HepG2 (cell line): ENCODE data around the gene CALR. TPM values are rescaled to one million over a fixed set of nuclear protein-coding genes. Genes with fewer than 3 reads are reported as not detected.

Source experiments
- ARNTL ChIP-seq: sonication (generic); formaldehyde crosslinking; IDR thresholded peaks from 2 replicates; pipeline ENCODE4 v1.4.0; 2020; ENCODE audit warnings: mild to moderate bottlenecking, missing genetic modification reagents
- IRX3 ChIP-seq: sonication (generic); formaldehyde crosslinking; IDR thresholded peaks from 2 replicates; pipeline ENCODE4 v1.8.1; 2023; ENCODE audit warnings: mild to moderate bottlenecking, low read depth, missing genetic modification reagents, borderline replicate concordance
- RAD21 ChIP-seq: fragments of 450-650 bp; formaldehyde crosslinking; IDR thresholded peaks from 2 replicates; pipeline ENCODE4 v1.5.0; 2020; ENCODE audit warnings: mild to moderate bottlenecking
- SNAPC2 ChIP-seq: sonication (generic); formaldehyde crosslinking; IDR thresholded peaks from 2 replicates; pipeline ENCODE4 v1.8.1; 2022; ENCODE audit warnings: mild to moderate bottlenecking, missing genetic modification reagents
- SNRNP70 ChIP-seq: fragments of 200-400 bp; formaldehyde crosslinking; IDR thresholded peaks from 2 replicates; pipeline ENCODE4 v1.6.1; 2017; ENCODE audit warnings: mild to moderate bottlenecking, low read depth, low read length, moderate library complexity
- STAT6 ChIP-seq: sonication (generic); formaldehyde crosslinking; IDR thresholded peaks from 2 replicates; pipeline ENCODE4 v1.4.0; 2020; ENCODE audit warnings: missing genetic modification reagents, mild to moderate bottlenecking, borderline replicate concordance
- TP53 ChIP-seq: sonication (generic); formaldehyde crosslinking; conservative IDR thresholded peaks from 2 replicates; pipeline ENCODE4 v1.4.0; 2020; ENCODE audit warnings: missing genetic modification reagents
- TRIM22 ChIP-seq: fragments of 450-650 bp; IDR thresholded peaks from 2 replicates; pipeline ENCODE4 v1.6.1; 2017
- UBTF ChIP-seq: sonication (generic); formaldehyde crosslinking; IDR thresholded peaks from 2 replicates; pipeline ENCODE4 v1.4.0; 2020; ENCODE audit warnings: mild to moderate bottlenecking, missing genetic modification reagents
- ZBTB39 ChIP-seq: sonication (generic); formaldehyde crosslinking; IDR thresholded peaks from 2 replicates; pipeline ENCODE4 v1.5.0; 2020; ENCODE audit warnings: missing genetic modification reagents
- ZNF18 ChIP-seq: sonication (generic); formaldehyde crosslinking; IDR thresholded peaks from 2 replicates; pipeline ENCODE4 v1.8.0; 2022; ENCODE audit warnings: mild to moderate bottlenecking, missing genetic modification reagents; ENCODE audit not compliant: insufficient replicate concordance
- ZNF207 ChIP-seq: fragments of 450-650 bp; IDR thresholded peaks from 2 replicates; pipeline ENCODE4 v1.6.1; 2016; ENCODE audit warnings: antibody characterized with exemption, borderline replicate concordance
- ZNF235 ChIP-seq: sonication (generic); formaldehyde crosslinking; IDR thresholded peaks from 2 replicates; pipeline ENCODE4 v1.8.1; 2023; ENCODE audit warnings: mild to moderate bottlenecking, missing genetic modification reagents, borderline replicate concordance
- ZNF597 ChIP-seq: sonication (generic); formaldehyde crosslinking; IDR thresholded peaks from 2 replicates; pipeline ENCODE4 v1.5.0; 2020; ENCODE audit warnings: missing genetic modification reagents
- ZNF792 ChIP-seq: IDR thresholded peaks from 2 replicates; pipeline ENCODE4 v1.6.1; 2016
- ZNF841 ChIP-seq: sonication (generic); formaldehyde crosslinking; IDR thresholded peaks from 2 replicates; pipeline ENCODE4 v1.8.1; 2023; ENCODE audit warnings: missing genetic modification reagents, borderline replicate concordance
- polyA plus RNA-seq, 8 experiments: library from polyadenylated mRNA; depleted of rRNA in 3 of 8; stranded (reverse) in 7 of 8; unstranded in 1 of 8; fragments of >200 nt; fragmentation: Illumina TruSeq in 4 of 8; extraction: Trizol in 4 of 8; gene quantifications; 2 replicates each; pipeline versions ENCODE4 v1.2.1 to v1.2.3, GENCODE V29; 2011 to 2016; ENCODE audit warnings: low read depth in 4 of 8, missing spikeins in 1 of 8, mixed read lengths in 1 of 8; ENCODE audit not compliant: insufficient read depth in 1 of 8
- total RNA-seq, 5 experiments: library from RNA; depleted of rRNA; stranded (reverse); fragments of >200 nt; fragmentation: Illumina TruSeq; extraction: Trizol; gene quantifications; 2 replicates each; pipeline ENCODE4 v1.2.3, GENCODE V29; 2016; ENCODE audit warnings: low read depth in 1 of 5

Gene CALR
- total and polyA plus RNA-seq, 2 of the 13 experiments (the other 11 are each of a cell fraction or from before 2014, with no cell fraction given) = 898 to 934 TPM

- no peak for TF ChIP-seq ZNF841
- 0 out of 2 replicates have a peak, but pooled peaks have one; percentile 74 for TF ChIP-seq ZBTB39
- no peak for TF ChIP-seq ZNF235 (CRISPR knock-in tag)
- TF ChIP-seq SNRNP70 = no peak
- TF ChIP-seq ARNTL (CRISPR knock-in tag) = no peak
- no peak for TF ChIP-seq RAD21 (CRISPR knock-in tag)
- TF ChIP-seq SNAPC2 (CRISPR knock-in tag) = no peak
- TF ChIP-seq ZNF18 (CRISPR knock-in tag) = no peak
- no peak for TF ChIP-seq ZNF792
- TF ChIP-seq ZNF597 = no peak
- TF ChIP-seq IRX3 (CRISPR knock-in tag) = no peak
- no peak for TF ChIP-seq TP53 (CRISPR knock-in tag)
- no peak for TF ChIP-seq ZNF207
- no peak for TF ChIP-seq TRIM22
- no peak for TF ChIP-seq STAT6 (CRISPR knock-in tag)
- peak; percentile 21 for TF ChIP-seq UBTF (CRISPR knock-in tag)
These were observed 45.8 kb downstream of the CALR start (continued) for GRCh38 chr19:12984143-12984627.
